Neural crest cell (in vitro differentiated cells): Measurements from ENCODE around the gene EPHA5. TPM values are rescaled to one million over a fixed set of nuclear protein-coding genes. Genes with fewer than 3 reads are reported as not detected.

Experiments
- DNase-seq: peaks from one replicate; pipeline ENCODE4 v3.0.0; 2021; ENCODE audit warnings: low read depth, mixed read lengths, low spot score
- H3K27ac Mint-ChIP-seq: one replicate; pipeline ENCODE4 v1.8.0; 2021; ENCODE audit warnings: mild to moderate bottlenecking, mixed read lengths; ENCODE audit not compliant: unreplicated experiment
- H3K27me3 Mint-ChIP-seq: 2 replicates; pipeline ENCODE4 v1.8.0; 2021; ENCODE audit warnings: low read depth, mild to moderate bottlenecking, mixed read lengths
- H3K36me3 Mint-ChIP-seq: 2 replicates; pipeline ENCODE4 v1.8.0; 2021; ENCODE audit warnings: low read depth, mild to moderate bottlenecking, mixed read lengths
- H3K4me1 Mint-ChIP-seq: 2 replicates; pipeline ENCODE4 v1.8.0; 2021; ENCODE audit warnings: mixed read lengths
- H3K4me3 Mint-ChIP-seq: one replicate; pipeline ENCODE4 v1.8.0; 2021; ENCODE audit warnings: mild to moderate bottlenecking, mixed read lengths
- H3K9me3 Mint-ChIP-seq: 2 replicates; pipeline ENCODE4 v1.8.0; 2021; ENCODE audit warnings: mixed read lengths
- long read RNA-seq: library from polyadenylated mRNA; unstranded; transcript quantifications from one replicate; pipeline ENCODE4 v2.0.0, GENCODE V29; 2020
- total RNA-seq: library from RNA; stranded (reverse); gene quantifications from 2 replicates; pipeline ENCODE4 v1.2.1, GENCODE V29; 2021
- TF ChIP-seq, protein P1 (sequence below): fragments of 200-600 bp; sonication (generic); conservative IDR thresholded peaks from 2 replicates; pipeline ENCODE4 v1.5.0; 2021; ENCODE audit warnings: antibody characterized with exemption, mild to moderate bottlenecking

EPHA5 gene
- 0.05 and 0.07 TPM in 2 replicates for total RNA-seq
- long read RNA-seq, result 0 reads

- peaks cover 21% of the 10 kb centered on the region for H3K4me1 Mint-ChIP-seq
- H3K27me3 Mint-ChIP-seq, result peaks cover 88% of the 10 kb centered on the region
- H3K36me3 Mint-ChIP-seq, result no peaks in the 10 kb centered on the region
- TF ChIP-seq, protein P1, sequence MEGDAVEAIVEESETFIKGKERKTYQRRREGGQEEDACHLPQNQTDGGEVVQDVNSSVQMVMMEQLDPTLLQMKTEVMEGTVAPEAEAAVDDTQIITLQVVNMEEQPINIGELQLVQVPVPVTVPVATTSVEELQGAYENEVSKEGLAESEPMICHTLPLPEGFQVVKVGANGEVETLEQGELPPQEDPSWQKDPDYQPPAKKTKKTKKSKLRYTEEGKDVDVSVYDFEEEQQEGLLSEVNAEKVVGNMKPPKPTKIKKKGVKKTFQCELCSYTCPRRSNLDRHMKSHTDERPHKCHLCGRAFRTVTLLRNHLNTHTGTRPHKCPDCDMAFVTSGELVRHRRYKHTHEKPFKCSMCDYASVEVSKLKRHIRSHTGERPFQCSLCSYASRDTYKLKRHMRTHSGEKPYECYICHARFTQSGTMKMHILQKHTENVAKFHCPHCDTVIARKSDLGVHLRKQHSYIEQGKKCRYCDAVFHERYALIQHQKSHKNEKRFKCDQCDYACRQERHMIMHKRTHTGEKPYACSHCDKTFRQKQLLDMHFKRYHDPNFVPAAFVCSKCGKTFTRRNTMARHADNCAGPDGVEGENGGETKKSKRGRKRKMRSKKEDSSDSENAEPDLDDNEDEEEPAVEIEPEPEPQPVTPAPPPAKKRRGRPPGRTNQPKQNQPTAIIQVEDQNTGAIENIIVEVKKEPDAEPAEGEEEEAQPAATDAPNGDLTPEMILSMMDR, result peak; percentile 53
- peak; percentile 64 for DNase-seq
- no peaks in the 10 kb centered on the region for H3K9me3 Mint-ChIP-seq
- H3K27ac Mint-ChIP-seq, result no peak within 1 kb of the TSS
- H3K4me3 Mint-ChIP-seq, result peak within 1 kb of the TSS; percentile 81
Observed at GRCh38 chr4:65670331-65671031, at the start of gene EPHA5. EPHA5 (minus strand) TSS chr4:65670489; CDS start chr4:65669742, 747 bp downstream.

GRCh38 chr4:65719635-65720034, 49.3 kb upstream of the EPHA5 start:
- H3K36me3 Mint-ChIP-seq, result no peaks in the 10 kb centered on the region
- DNase-seq, result no peak
- no peaks in the 10 kb centered on the region for H3K27me3 Mint-ChIP-seq
- no peak overlapping the region for H3K4me3 Mint-ChIP-seq
- no peaks in the 10 kb centered on the region for H3K4me1 Mint-ChIP-seq
- TF ChIP-seq, protein P1, result no peak
- H3K9me3 Mint-ChIP-seq, result no peaks in the 10 kb centered on the region
- H3K27ac Mint-ChIP-seq, result no peak overlapping the region

GRCh38 chr4:65698631-65699030, 28.3 kb upstream of the EPHA5 start:
- H3K4me3 Mint-ChIP-seq, result no peak overlapping the region
- DNase-seq, result no peak
- TF ChIP-seq, protein P1, result no peak
- H3K4me1 Mint-ChIP-seq, result peaks cover 3% of the 10 kb centered on the region
- no peaks in the 10 kb centered on the region for H3K27me3 Mint-ChIP-seq
- no peaks in the 10 kb centered on the region for H3K9me3 Mint-ChIP-seq
- H3K36me3 Mint-ChIP-seq, result no peaks in the 10 kb centered on the region
- H3K27ac Mint-ChIP-seq, result no peak overlapping the region

DNA sequence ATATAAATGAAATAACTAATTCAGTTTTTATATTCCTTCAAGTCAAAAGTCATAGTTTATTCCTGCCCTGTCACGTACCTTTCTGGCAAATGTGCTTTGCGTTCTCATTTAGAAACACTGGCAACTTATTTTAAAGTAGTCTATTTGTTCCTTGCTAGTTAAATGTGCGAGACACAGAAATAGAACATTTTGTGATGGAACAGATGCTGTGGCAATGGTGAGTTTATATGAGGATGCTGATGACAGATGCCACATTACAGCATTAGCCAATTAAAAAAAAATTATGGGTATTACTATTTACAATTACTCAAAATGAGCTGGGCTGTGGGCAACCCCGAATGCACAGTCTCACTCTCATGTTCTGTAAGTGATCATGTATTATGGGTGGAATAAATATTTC, 26.1 kb upstream of the EPHA5 start:
- H3K4me3 Mint-ChIP-seq, result no peak overlapping the region
- peaks cover 3% of the 10 kb centered on the region for H3K4me1 Mint-ChIP-seq
- H3K27me3 Mint-ChIP-seq, result no peaks in the 10 kb centered on the region
- no peak for DNase-seq
- H3K9me3 Mint-ChIP-seq, result no peaks in the 10 kb centered on the region
- no peaks in the 10 kb centered on the region for H3K36me3 Mint-ChIP-seq
- TF ChIP-seq, protein P1, result no peak
- H3K27ac Mint-ChIP-seq, result no peak overlapping the region

- TF ChIP-seq, protein P1, result no peak
- Mint-ChIP-seq H3K9me3 (no peaks in the 10 kb centered on the region), H3K27ac (no peak overlapping the region), H3K4me3 (peak overlapping the region; percentile 80), H3K27me3 (peaks cover 79% of the 10 kb centered on the region), H3K36me3 (no peaks in the 10 kb centered on the region), H3K4me1 (peaks cover 16% of the 10 kb centered on the region)
- DNase-seq, result no peak
Observed at GRCh38 chr4:65671372-65671771, 1.1 kb upstream of the EPHA5 start.
